ENCODE results near the gene TIPIN. TPM values are rescaled to one million over a fixed set of nuclear protein-coding genes. Genes with fewer than 3 reads are reported as not detected.

TIPIN gene
- total RNA-seq, 1 experiment from 2014 or later = 19.7 TPM

- BruUV-seq (replicated peaks) = no TSS peak
- in situ Hi-C loops (cut with HindIII; ENCODE audit: low pct_unique_long_range_greater_than_20kb, low sequenced_read_pairs) = no loop called here
- CTCF ChIA-PET = no interaction called here
- POLR2A ChIA-PET = interaction anchor here (0.7 kb wide), 1 partner anchor 674 kb away, joined by 10 read pairs; no protein-coding TSS in a partner anchor
- Histone ChIP-seq H3K4me3 (ENCODE audit: low read depth in 2 of 2, low read length in 2 of 2) (peak overlapping the region; percentile 62 to 83), H3K27me3 (ENCODE audit: control insufficient read depth, insufficient read depth, low read length) (no peaks in the 10 kb centered on the region), H3K4me1 (ENCODE audit: control insufficient read depth, insufficient read depth, low read length) (peaks cover 22% of the 10 kb centered on the region), H3K9me3 (ENCODE audit: control insufficient read depth, insufficient read depth, low read depth, low read length) (no peaks in the 10 kb centered on the region), H3K36me3 (ENCODE audit: control insufficient read depth, insufficient read depth, low read length) (no peaks in the 10 kb centered on the region), H3K27ac (ENCODE audit: low read length) (peak overlapping the region; percentile 91)
- no peak for TF ChIP-seq SIN3A (IDR thresholded peaks at IDR 0.05; ENCODE audit: borderline replicate concordance, insufficient read depth, low read depth, low read length)
- intact Hi-C loops (cut with micrococcal nuclease; ENCODE audit: unreplicated experiment) = no loop called here
- ATAC-seq (no peak), DNase-seq (ENCODE audit: low read depth, low spot score) (no peak)
These were observed 61.6 kb downstream of the TIPIN start for GRCh38 chr15:66294932-66295235.

- Histone ChIP-seq H3K27ac (ENCODE audit: low read length) (peak overlapping the region; percentile 91), H3K36me3 (ENCODE audit: control insufficient read depth, insufficient read depth, low read length) (no peaks in the 10 kb centered on the region), H3K27me3 (ENCODE audit: control insufficient read depth, insufficient read depth, low read length) (no peaks in the 10 kb centered on the region), H3K9me3 (ENCODE audit: control insufficient read depth, insufficient read depth, low read depth, low read length) (no peaks in the 10 kb centered on the region), H3K4me1 (ENCODE audit: control insufficient read depth, insufficient read depth, low read length) (peaks cover 22% of the 10 kb centered on the region), H3K4me3 (ENCODE audit: low read depth in 2 of 2, low read length in 2 of 2) (peak overlapping the region; percentile 62 to 83)
- in situ Hi-C loops (cut with HindIII; ENCODE audit: low pct_unique_long_range_greater_than_20kb, low sequenced_read_pairs) (no loop called here), intact Hi-C loops (cut with micrococcal nuclease; ENCODE audit: unreplicated experiment) (no loop called here)
- POLR2A ChIA-PET = interaction anchor here (0.7 kb wide), 1 partner anchor 674 kb away, joined by 10 read pairs; no protein-coding TSS in a partner anchor
- no TSS peak for BruUV-seq (replicated peaks)
- DNase-seq (ENCODE audit: low read depth, low spot score) = peak; percentile 15
- TF ChIP-seq POLR2AphosphoS5 (IDR thresholded peaks at IDR 0.05; ENCODE audit: low read depth, low read length) (no peak), CTCF (IDR thresholded peaks at IDR 0.05) (no peak), TCF7L2 (IDR thresholded peaks at IDR 0.05; ENCODE audit: low read depth, low read length) (no peak), SIN3A (IDR thresholded peaks at IDR 0.05; ENCODE audit: borderline replicate concordance, insufficient read depth, low read depth, low read length) (no peak), REST (IDR thresholded peaks at IDR 0.05; ENCODE audit: insufficient read depth in 1 of 2, low read depth in 2 of 2, low read length in 1 of 2) (no peak)
- peak; percentile 66 for ATAC-seq
- CTCF ChIA-PET = no interaction called here
These were observed 62.1 kb downstream of the TIPIN start for GRCh38 chr15:66294157-66294931.
